Duodenal mucosa (tissue), 2 donors: ENCODE results near the gene PIANP.
"Not testable (repeated sequence)": the region's sequence is repeated elsewhere in the genome, so short reads cannot be mapped to it uniquely, and the experiment has no call there.

Experiments
- H3K27ac ChIP-seq: one replicate; pipeline ENCODE4 v1.7.0; 2013; ENCODE audit warnings: low read depth, low read length
- H3K27me3 ChIP-seq, 2 donors: one replicate each; pipeline ENCODE4 v1.7.0; 2013; ENCODE audit warnings: low read length in 2 of 2, control low read depth in 1 of 2; ENCODE audit not compliant: insufficient read depth in 2 of 2, control insufficient read depth in 1 of 2
- H3K36me3 ChIP-seq, 2 donors: one replicate each; pipeline ENCODE4 v1.7.0; 2013; ENCODE audit warnings: low read length in 2 of 2, control low read depth in 1 of 2; ENCODE audit not compliant: insufficient read depth in 2 of 2, control insufficient read depth in 1 of 2
- H3K4me1 ChIP-seq, 2 donors: one replicate each; pipeline ENCODE4 v1.7.0; 2013; ENCODE audit warnings: low read length in 2 of 2, control low read depth in 1 of 2; ENCODE audit not compliant: insufficient read depth in 2 of 2, control insufficient read depth in 1 of 2
- H3K4me3 ChIP-seq, 2 donors: one replicate each; pipeline ENCODE4 v1.7.0; 2013; ENCODE audit warnings: low read length in 2 of 2, low read depth in 1 of 2
- H3K9ac ChIP-seq, 2 donors: one replicate each; pipeline ENCODE4 v1.7.0; 2013; ENCODE audit warnings: low read length in 2 of 2, low read depth in 1 of 2
- H3K9me3 ChIP-seq, 2 donors: one replicate each; pipeline ENCODE4 v1.7.0; 2013; ENCODE audit warnings: low read length in 2 of 2, control low read depth in 1 of 2; ENCODE audit not compliant: control insufficient read depth in 1 of 2

Gene PIANP

DNA sequence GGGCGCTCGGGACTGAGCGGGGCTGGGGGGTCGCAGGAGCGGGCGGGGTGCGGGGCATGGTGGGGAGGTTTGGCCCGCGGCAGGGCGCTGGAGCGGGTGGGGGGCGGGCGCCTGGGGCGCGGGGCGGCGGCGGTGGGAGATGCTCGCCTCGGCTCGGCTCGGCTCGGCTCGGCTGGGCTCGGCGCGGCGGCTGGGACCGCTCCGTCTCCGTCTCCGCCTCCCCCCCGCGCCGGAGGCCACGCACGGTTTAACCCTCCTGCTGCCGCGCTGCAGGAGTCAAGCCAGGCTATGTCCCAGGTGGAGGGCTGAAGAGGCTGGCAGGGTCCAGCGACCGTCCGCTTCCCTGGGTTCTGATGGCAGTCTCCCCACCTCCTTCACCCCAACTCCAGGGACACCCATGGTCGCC lies at the start of gene PIANP:
Gene PIANP, minus strand, starts transcription at position 170 of the 406 bp plus-strand sequence. CDS start 2,754 bp downstream, outside the sequence.
- Histone ChIP-seq H3K27me3 (peaks cover 44 to 54% of the 10 kb centered on the region in 2 donors), H3K9me3 (no peaks in the 10 kb centered on the region), H3K4me1 (peaks cover 4 to 6% of the 10 kb centered on the region in 2 donors), H3K4me3 (peak within 1 kb of the TSS; percentile 30 to 36), H3K27ac (no peak within 1 kb of the TSS), H3K36me3 (no peaks in the 10 kb centered on the region), H3K9ac (no peak within 1 kb of the TSS)

DNA sequence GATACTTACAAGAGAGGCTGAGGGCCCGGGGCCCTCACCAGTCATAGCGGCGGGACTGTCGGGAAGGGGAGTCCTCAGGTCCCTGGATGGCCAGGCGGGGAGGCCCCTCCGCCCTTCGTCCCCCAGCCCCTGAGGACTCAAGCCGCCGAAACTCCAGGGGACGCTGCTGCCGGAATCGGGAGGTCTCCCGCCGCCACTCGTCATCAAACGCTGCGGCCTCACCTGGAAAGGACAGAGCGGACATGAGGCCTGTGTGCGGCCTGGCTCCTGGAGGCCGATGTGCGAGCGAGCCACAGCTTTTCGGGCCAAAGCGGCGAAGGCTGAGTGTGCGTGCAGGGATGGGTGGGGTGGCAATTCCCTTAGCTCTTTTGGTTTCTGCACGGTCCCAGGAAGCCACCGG lies 48.1 kb upstream of the PIANP start:
- H3K9ac ChIP-seq, result no peak overlapping the region
- no peaks in the 10 kb centered on the region for H3K9me3 ChIP-seq
- no peaks in the 10 kb centered on the region for H3K27me3 ChIP-seq
- no peak overlapping the region for H3K27ac ChIP-seq
- H3K4me3 ChIP-seq, result no peak overlapping the region
- peaks cover 32 to 59% of the 10 kb centered on the region in 2 donors for H3K36me3 ChIP-seq
- H3K4me1 ChIP-seq, result peaks cover 10 to 11% of the 10 kb centered on the region in 2 donors

DNA sequence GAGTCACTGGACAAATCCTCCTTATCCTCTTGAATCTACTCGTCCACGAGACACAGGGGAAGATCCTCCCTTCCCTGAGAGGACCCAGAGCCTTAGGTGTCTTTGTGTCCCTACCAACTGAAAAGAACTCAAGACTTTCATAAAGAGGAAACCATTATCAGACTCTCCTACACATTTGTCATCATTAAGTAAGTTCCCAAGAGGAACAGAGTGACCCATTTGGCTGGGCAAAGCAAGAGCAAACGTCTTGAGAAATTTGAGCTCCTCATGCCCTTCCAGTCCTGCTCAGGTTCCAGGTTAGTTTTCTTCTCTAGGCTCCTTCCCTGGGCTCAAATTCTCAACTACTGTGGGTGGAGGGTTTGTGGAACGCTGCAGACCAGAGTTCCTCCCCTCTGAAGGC lies 46.6 kb upstream of the PIANP start:
- no peak overlapping the region for H3K4me3 ChIP-seq
- H3K9ac ChIP-seq, result no peak overlapping the region
- H3K9me3 ChIP-seq, result no peaks in the 10 kb centered on the region
- H3K27me3 ChIP-seq, result no peaks in the 10 kb centered on the region
- no peak overlapping the region for H3K27ac ChIP-seq
- peaks cover 32 to 59% of the 10 kb centered on the region in 2 donors for H3K36me3 ChIP-seq
- peaks cover 6 to 7% of the 10 kb centered on the region in 2 donors for H3K4me1 ChIP-seq

DNA sequence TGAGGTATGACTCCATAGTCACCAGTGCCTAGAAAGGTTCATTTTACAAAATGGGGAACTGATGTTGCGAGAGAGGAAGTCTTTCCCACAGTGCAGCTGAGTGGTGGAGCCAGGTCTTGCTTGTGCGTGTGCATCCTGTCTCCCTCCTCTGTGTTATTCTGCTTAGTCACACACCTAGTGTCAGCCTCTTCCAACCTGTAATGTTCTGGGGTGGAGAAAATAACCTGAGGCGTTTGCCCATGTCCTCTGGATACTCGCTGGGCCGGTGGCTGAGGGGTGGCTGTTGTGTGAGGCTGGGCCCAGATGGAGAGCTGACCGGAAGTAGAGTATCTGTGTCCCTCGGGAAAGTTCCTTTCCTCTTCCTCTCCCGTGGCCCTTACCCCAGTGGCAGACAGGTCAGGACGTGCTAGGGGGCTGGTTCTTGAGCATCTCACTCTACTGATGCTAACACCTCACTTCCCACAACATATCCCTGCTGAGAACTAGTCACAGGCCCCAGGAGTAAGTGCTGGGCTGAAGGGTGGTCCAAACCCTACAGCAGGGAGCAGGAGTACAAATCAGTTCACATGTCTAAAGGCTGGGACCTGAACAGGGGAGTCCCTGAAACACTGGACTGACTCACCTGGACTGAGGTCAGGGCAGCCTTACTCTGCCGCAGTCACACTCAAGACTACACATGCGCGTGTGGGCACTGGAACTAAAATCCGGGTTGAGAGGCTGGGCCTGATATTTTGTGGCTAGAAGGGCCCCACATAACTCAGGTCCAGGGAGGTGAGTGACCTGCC lies 45.3 kb upstream of the PIANP start:
- Histone ChIP-seq H3K27ac (no peak overlapping the region), H3K9ac (no peak overlapping the region)

GRCh38 chr12:6743300-6743699 lies 42.7 kb upstream of the PIANP start:
- H3K9ac ChIP-seq, H3K27ac ChIP-seq: not testable (repeated sequence)
- H3K36me3 ChIP-seq, result peaks cover 10 to 27% of the 10 kb centered on the region in 2 donors

More for the DNA sequence above, 45.3 kb upstream of the PIANP start:
- Histone ChIP-seq H3K27me3 (no peaks in the 10 kb centered on the region), H3K9me3 (no peaks in the 10 kb centered on the region), H3K4me3 (no peak overlapping the region), H3K4me1 (no peaks in the 10 kb centered on the region), H3K36me3 (peaks cover 32 to 53% of the 10 kb centered on the region in 2 donors)

DNA sequence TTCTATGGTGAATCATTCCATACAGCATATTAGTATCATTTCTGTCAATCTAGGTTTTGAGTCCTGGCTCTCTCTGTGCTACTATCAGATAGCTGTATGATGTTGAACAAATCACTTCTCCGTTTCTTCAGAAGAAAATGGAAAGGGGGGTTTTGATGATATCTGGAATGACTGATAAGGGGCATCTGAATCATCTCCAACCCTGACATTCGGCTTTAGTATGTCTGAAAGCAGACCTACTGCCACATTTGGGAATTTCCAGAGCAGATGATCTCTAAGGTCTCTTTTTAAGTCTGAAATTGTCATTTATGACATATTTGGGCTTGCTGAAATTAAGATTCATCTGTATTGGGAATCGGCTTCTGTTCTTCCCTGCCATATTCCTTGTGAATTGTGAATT lies 42.2 kb upstream of the PIANP start:
- Histone ChIP-seq H3K27ac (no peak overlapping the region), H3K4me3 (no peak overlapping the region), H3K4me1 (no peaks in the 10 kb centered on the region), H3K9ac (no peak overlapping the region), H3K27me3 (no peaks in the 10 kb centered on the region), H3K9me3 (no peaks in the 10 kb centered on the region), H3K36me3 (peaks cover 10 to 22% of the 10 kb centered on the region in 2 donors)

More at GRCh38 chr12:6743300-6743699, 42.7 kb upstream of the PIANP start:
- not testable (repeated sequence) for H3K4me3 ChIP-seq, H3K9me3 ChIP-seq, H3K27me3 ChIP-seq, H3K4me1 ChIP-seq

GRCh38 chr12:6742080-6742479 lies 41.5 kb upstream of the PIANP start:
- not testable (repeated sequence) for H3K9me3 ChIP-seq, H3K27me3 ChIP-seq, H3K4me3 ChIP-seq, H3K4me1 ChIP-seq, H3K9ac ChIP-seq, H3K27ac ChIP-seq
- peaks cover 3 to 14% of the 10 kb centered on the region in 2 donors for H3K36me3 ChIP-seq

- Histone ChIP-seq H3K9ac (no peak overlapping the region), H3K4me1 (peaks cover 9 to 12% of the 10 kb centered on the region in 2 donors), H3K36me3 (peaks cover 0 to 3% of the 10 kb centered on the region in 2 donors), H3K9me3 (no peaks in the 10 kb centered on the region), H3K27ac (no peak overlapping the region), H3K27me3 (no peaks in the 10 kb centered on the region), H3K4me3 (no peak overlapping the region)
Observed at GRCh38 chr12:6736754-6737153, 36.1 kb upstream of the PIANP start.

GRCh38 chr12:6735448-6736191 lies 35.0 kb upstream of the PIANP start:
- H3K9ac ChIP-seq, result no peak overlapping the region
- no peak overlapping the region for H3K4me3 ChIP-seq
- no peaks in the 10 kb centered on the region for H3K9me3 ChIP-seq
- H3K36me3 ChIP-seq, result peaks cover 9 to 14% of the 10 kb centered on the region in 2 donors
- no peaks in the 10 kb centered on the region for H3K27me3 ChIP-seq
- peaks cover 9 to 12% of the 10 kb centered on the region in 2 donors for H3K4me1 ChIP-seq
- no peak overlapping the region for H3K27ac ChIP-seq
